NCI-H2029 treated with DMSO at 0.1 percent for 48 hours (cell line): ENCODE data around the gene COQ9.

Experiments used
- DNase-seq: peaks from one replicate; lab custom pipeline; 2025; lab: John Stamatoyannopoulos, UW

The COQ9 gene

DNA sequence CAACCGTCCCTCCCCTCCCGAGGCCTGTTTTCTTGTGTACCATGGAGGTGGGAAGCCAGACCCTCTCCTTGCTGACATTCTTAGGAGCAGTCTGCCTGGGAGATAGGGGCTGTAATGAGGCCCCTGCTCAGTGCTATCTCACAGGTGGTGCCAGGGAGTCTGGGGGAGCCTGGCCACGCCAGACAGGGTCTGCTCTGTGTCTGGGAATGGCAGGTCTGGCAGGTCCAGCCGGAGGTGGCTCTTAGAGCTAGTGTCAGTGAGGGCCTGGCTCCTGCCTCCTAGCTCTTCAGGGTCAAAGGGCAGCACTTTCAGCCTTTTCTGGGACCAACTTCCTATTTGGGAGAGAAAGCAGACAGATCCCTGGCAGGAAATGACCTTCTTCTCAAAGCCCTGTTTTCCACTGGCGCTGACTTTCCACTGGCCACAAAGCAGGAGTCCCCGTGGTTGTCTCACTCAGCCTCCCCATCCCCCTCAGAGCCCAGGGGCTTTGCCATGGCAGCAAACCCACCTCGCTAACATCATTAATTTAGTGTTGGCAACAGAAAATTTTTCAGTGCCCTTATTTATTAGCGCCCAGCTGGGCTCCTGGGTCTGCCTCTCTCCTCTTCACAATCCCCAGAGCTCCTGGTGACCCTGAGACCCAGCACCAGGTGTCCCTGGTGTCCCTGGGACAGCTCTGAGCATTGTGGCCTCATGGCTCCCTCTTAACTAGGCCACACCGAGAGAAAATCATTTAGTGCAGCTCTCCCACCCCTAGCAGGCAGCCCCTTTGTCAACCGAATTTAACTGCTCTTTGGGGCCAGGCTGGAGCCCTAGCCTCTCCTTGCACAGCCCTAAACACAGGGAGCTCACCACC is 63.0 kb downstream of the COQ9 start:
- DNase-seq = no peak
